ENCODE measurements around the gene ATG2A. TPM values are rescaled to one million over a fixed set of nuclear protein-coding genes. Genes with fewer than 3 reads are reported as not detected.

The ATG2A gene
- total RNA-seq, 3 donors from 2014 or later = 35.4 to 39.8 (median 36.6) TPM

DNA sequence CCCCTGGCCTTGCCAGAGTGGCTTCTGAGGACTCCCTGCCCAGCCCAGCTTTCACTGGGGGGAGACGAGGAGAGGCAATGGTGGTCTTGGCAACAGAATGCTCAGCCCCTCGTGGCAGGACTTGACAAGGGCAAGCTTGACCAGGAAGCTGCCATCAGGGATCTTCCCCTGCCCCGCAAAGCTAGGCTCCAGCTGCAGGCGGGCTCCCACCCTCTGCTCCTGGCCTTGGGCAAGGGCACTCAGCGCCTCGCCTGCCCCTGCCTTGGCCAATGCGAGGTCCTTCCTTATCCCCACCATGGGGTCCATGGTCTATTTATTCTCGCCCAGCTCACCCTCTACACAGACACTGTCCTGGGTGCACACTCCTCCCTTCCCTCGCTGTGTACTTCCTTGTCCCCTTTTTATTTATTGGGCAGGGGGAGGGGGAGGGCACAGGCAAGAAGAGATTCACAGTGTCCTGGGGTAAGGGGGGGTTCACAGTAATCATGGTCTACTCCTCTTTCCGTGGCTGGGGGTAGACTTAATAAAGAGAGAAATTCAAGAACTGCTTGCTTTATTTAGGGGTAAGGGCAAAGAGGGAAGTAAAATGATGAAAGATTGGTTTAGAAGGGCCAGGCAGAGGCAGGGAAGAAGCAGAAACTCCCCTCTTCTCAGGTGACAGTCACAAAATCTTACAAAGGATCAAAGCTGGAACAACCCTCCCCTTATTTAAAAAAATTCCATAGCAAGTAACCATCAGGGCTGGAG, 17.1 kb upstream of the ATG2A start:
- H3K4me1 ChIP-seq (ENCODE audit: low read depth) = no peaks in the 10 kb centered on the region
- TF ChIP-seq, protein P1, sequence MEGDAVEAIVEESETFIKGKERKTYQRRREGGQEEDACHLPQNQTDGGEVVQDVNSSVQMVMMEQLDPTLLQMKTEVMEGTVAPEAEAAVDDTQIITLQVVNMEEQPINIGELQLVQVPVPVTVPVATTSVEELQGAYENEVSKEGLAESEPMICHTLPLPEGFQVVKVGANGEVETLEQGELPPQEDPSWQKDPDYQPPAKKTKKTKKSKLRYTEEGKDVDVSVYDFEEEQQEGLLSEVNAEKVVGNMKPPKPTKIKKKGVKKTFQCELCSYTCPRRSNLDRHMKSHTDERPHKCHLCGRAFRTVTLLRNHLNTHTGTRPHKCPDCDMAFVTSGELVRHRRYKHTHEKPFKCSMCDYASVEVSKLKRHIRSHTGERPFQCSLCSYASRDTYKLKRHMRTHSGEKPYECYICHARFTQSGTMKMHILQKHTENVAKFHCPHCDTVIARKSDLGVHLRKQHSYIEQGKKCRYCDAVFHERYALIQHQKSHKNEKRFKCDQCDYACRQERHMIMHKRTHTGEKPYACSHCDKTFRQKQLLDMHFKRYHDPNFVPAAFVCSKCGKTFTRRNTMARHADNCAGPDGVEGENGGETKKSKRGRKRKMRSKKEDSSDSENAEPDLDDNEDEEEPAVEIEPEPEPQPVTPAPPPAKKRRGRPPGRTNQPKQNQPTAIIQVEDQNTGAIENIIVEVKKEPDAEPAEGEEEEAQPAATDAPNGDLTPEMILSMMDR (IDR thresholded peaks at IDR 0.05) = no peak
- no peak overlapping the region for H3K4me3 ChIP-seq
- intact Hi-C loops (cut with DNase I, micrococcal nuclease) = no loop called here
- no peak for DNase-seq
- no peaks in the 10 kb centered on the region for H3K9me3 ChIP-seq
- ATAC-seq = no peak
- peaks cover 9% of the 10 kb centered on the region for H3K36me3 ChIP-seq (ENCODE audit: low read depth)

DNA sequence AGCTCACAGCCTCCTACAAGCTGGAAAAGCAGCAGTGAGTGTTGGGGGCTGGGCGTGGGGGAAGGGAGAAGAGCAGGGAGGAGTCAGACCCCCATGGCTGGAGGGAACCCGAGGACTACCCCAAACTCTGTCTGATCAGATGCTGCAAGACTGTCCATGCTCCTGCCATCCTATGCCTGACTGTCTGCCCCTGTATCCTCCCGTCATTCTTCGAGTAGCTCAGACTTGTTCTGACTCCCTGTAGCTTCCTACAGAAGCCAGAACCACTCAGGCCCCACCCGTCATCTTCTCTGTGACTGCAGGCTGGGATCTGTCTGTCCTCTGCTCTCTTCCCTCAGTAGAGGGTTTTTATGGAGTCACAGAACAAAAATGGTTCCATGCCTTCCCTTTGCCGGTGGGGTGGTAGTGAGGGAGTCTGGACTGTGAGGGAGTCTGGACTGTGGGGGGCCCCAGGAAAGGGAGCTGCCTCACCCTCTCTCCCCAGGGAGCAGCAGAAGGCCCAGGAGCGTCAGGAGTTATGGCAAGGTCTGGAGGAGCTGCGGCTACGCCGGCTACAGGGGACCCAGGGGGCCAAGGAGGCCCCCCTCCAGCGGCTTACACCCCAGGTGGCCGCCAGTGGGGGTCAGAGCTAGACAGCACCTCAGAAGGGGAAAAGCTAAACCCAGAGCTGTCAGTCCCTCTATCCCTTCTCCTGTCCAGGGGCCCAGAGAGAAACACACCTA, 16.4 kb upstream of the ATG2A start:
- no peak for ATAC-seq

DNA sequence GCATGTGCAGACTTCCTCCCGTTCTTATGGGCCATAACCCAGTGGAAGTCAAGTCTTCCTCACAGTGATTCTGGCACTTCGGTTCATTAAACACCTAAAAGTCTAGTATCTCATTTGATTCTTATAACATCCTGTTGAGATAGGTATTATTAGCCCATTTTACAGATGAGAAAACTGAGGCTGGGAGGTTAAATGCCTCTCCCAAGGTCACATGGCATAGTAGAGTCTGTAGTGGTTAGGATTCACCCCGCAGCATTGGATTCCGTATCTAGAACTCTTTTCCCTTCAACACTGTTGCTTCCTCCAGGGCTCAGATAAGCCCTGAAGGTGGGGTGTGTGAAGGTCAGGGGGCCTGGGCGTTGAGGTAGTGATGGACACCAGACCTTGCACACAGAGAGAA, 15.3 kb upstream of the ATG2A start:
- ATAC-seq (no peak), DNase-seq (no peak)
- H3K4me1 ChIP-seq (ENCODE audit: low read depth) = no peaks in the 10 kb centered on the region
- H3K9me3 ChIP-seq = no peaks in the 10 kb centered on the region
- H3K4me3 ChIP-seq = no peak overlapping the region
- peaks cover 9% of the 10 kb centered on the region for H3K36me3 ChIP-seq (ENCODE audit: low read depth)
- intact Hi-C loops (cut with DNase I, micrococcal nuclease) = no loop called here
- TF ChIP-seq, protein P1 (IDR thresholded peaks at IDR 0.05) = no peak

More for the DNA sequence above, 16.4 kb upstream of the ATG2A start:
- no peak for DNase-seq
- Histone ChIP-seq H3K9me3 (no peaks in the 10 kb centered on the region), H3K4me3 (no peak overlapping the region), H3K36me3 (ENCODE audit: low read depth) (peaks cover 9% of the 10 kb centered on the region), H3K4me1 (ENCODE audit: low read depth) (no peaks in the 10 kb centered on the region)
- TF ChIP-seq, protein P1 (IDR thresholded peaks at IDR 0.05) = no peak
- intact Hi-C loops (cut with DNase I, micrococcal nuclease) = no loop called here

GRCh38 chr11:64931290-64931689, 14.3 kb upstream of the ATG2A start:
- TF ChIP-seq, protein P1 (IDR thresholded peaks at IDR 0.05) = no peak
- H3K36me3 ChIP-seq (ENCODE audit: low read depth) = peaks cover 9% of the 10 kb centered on the region
- no peaks in the 10 kb centered on the region for H3K9me3 ChIP-seq
- no peak for ATAC-seq
- intact Hi-C loops (cut with DNase I, micrococcal nuclease) = no loop called here
- DNase-seq = no peak
- no peaks in the 10 kb centered on the region for H3K4me1 ChIP-seq (ENCODE audit: low read depth)
- no peak overlapping the region for H3K4me3 ChIP-seq

DNA sequence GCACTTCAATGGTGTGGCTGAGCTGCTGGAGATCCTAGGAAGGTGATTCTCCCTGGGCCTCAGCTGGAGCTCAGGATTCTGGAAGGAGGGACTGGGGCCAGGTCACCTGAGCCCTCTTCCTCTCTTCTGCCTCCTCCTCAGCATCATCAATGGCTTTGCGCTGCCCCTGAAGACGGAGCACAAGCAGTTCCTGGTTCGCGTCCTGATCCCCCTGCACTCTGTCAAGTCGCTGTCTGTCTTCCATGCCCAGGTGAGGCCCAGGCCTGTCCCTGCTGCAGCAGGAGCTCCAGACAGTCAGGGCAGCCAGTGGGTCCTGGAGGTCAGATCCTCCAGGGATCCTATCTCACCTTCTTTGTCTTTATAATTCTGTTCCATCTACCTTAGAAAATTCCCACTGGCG, 13.3 kb upstream of the ATG2A start:
- DNase-seq (no peak), ATAC-seq (no peak)
- intact Hi-C loops (cut with DNase I, micrococcal nuclease) = no loop called here
- TF ChIP-seq, protein P1 (IDR thresholded peaks at IDR 0.05) = no peak
- Histone ChIP-seq H3K36me3 (ENCODE audit: low read depth) (peaks cover 9% of the 10 kb centered on the region), H3K4me1 (ENCODE audit: low read depth) (peaks cover 7% of the 10 kb centered on the region), H3K9me3 (no peaks in the 10 kb centered on the region), H3K4me3 (no peak overlapping the region)
